Bone marrow (tissue), 2 donors: ENCODE data around the gene EML4.
"Not testable (repeated sequence)": the region's sequence is repeated elsewhere in the genome, so short reads cannot be mapped to it uniquely, and the experiment has no call there.

ENCODE experiments used
- DNase-seq, 2 donors: peaks; one replicate each; lab custom pipeline; 2025; lab: John Stamatoyannopoulos, UW

EML4 gene

GRCh38 chr2:42336361-42336965 is 167.3 kb downstream of the EML4 start:
- no peak for DNase-seq

GRCh38 chr2:42337356-42337820 is 168.2 kb downstream of the EML4 start:
- no peak for DNase-seq

- DNase-seq: no peak
These were observed 168.9 kb downstream of the EML4 start for GRCh38 chr2:42337846-42338566.

GRCh38 chr2:42338567-42339190 is 169.5 kb downstream of the EML4 start:
- no peak for DNase-seq

- DNase-seq: no peak
These were observed 170.2 kb downstream of the EML4 start for GRCh38 chr2:42339191-42339912.

- DNase-seq: no peak
These were observed 171.1 kb downstream of the EML4 start for GRCh38 chr2:42340045-42340937.

- DNase-seq: no peak
These were observed 171.9 kb downstream of the EML4 start for GRCh38 chr2:42340938-42341636.

GRCh38 chr2:42342061-42342794 is 173.1 kb downstream of the EML4 start:
- DNase-seq: no peak

- no peak for DNase-seq
These were observed 173.7 kb downstream of the EML4 start for GRCh38 chr2:42342795-42343241.

GRCh38 chr2:42345986-42346385 is 176.8 kb downstream of the EML4 start:
- DNase-seq: no peak

GRCh38 chr2:42346856-42347255 is 177.7 kb downstream of the EML4 start:
- DNase-seq: not testable (repeated sequence)

GRCh38 chr2:42347518-42347917 is 178.4 kb downstream of the EML4 start:
- DNase-seq: not testable (repeated sequence)

GRCh38 chr2:42348113-42348805 is 179.1 kb downstream of the EML4 start:
- no peak for DNase-seq

GRCh38 chr2:42350434-42351063 is 181.4 kb downstream of the EML4 start:
- no peak for DNase-seq

- no peak for DNase-seq
These were observed 182.7 kb downstream of the EML4 start for GRCh38 chr2:42351864-42352263.

GRCh38 chr2:42353792-42354429 is 184.8 kb downstream of the EML4 start:
- no peak for DNase-seq

- DNase-seq: no peak
These were observed 190.3 kb downstream of the EML4 start for GRCh38 chr2:42359304-42359964.

GRCh38 chr2:42359965-42360483 is 190.9 kb downstream of the EML4 start:
- peak in 1 of 2 donors; percentile 47 for DNase-seq
